Measurements from ENCODE around the gene NBPF9. TPM values are rescaled to one million over a fixed set of nuclear protein-coding genes. Genes with fewer than 3 reads are reported as not detected.
"Not testable (repeated sequence)": the region's sequence is repeated elsewhere in the genome, so short reads cannot be mapped to it uniquely, and the experiment has no call there.

Gene NBPF9
- total RNA-seq, 1 experiment from 2014 or later, result 18.4 TPM

DNA sequence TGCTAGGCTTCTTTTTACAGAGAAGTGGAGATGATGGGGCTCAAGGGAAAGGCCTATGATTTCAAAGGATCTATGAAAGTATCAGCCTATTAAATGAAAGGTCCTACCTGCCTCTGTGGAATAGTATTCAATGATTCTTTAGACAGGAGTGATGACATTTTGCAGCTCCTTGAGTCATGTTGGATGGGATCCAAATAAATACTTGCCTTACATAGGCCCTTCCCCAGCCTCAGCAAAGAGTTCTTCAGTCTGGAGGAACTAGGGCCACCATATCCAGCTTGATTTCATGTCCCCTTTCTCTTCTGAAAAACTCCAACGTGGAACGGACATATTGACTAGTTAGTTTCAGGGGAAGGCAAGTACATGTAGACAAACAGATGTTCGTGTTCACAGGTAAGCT is 87.8 kb downstream of the NBPF9 start:
- BruUV-seq (replicated peaks); H3K36me3 ChIP-seq (ENCODE audit: low read depth); DNase-seq; POLR2A ChIA-PET (ENCODE audit: unreplicated experiment); H3K4me3 ChIP-seq; H3K27me3 ChIP-seq (ENCODE audit: insufficient read depth, low read depth); H2AFZ ChIP-seq; H3K9me2 ChIP-seq (ENCODE audit: insufficient read depth); H3K4me1 ChIP-seq (replicated peaks; ENCODE audit: insufficient read depth); H3F3A ChIP-seq (ENCODE audit: insufficient read depth, low read depth); H3K4me2 ChIP-seq; H3K27ac ChIP-seq; CTCF ChIA-PET; intact Hi-C loops (cut with micrococcal nuclease; ENCODE audit: unreplicated experiment); H3K79me2 ChIP-seq (ENCODE audit: low read depth); H3K9me3 ChIP-seq (ENCODE audit: insufficient read depth, low read depth); H4K20me1 ChIP-seq (ENCODE audit: insufficient read depth): not testable (repeated sequence)

DNA sequence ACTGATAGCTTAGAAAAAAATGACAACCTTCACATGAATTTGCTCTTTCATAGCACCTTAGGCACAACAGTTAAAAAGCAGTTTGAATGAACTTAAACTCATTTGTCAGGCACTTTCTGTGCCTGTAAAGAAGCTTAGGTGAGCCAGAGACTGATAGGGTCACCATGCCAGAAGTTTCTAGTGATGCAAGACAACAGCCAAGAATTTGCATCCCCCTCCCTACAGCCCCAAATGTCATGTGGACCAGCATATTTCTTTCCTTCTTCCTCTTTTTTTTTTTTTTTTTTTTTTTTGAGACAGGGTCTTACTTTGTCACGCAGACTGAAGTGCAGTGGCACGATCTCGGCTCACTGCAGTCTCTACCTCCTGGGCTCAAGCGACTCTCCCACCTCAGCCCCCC is 89.8 kb downstream of the NBPF9 start:
- H3K27me3 ChIP-seq (ENCODE audit: insufficient read depth, low read depth); H3K36me3 ChIP-seq (ENCODE audit: low read depth); H3K4me1 ChIP-seq (replicated peaks; ENCODE audit: insufficient read depth); POLR2A ChIA-PET (ENCODE audit: unreplicated experiment); H3K9me3 ChIP-seq (ENCODE audit: insufficient read depth, low read depth); H3F3A ChIP-seq (ENCODE audit: insufficient read depth, low read depth); H2AFZ ChIP-seq; intact Hi-C loops (cut with micrococcal nuclease; ENCODE audit: unreplicated experiment); H3K79me2 ChIP-seq (ENCODE audit: low read depth); CTCF ChIA-PET; BruUV-seq (replicated peaks); H3K27ac ChIP-seq; H3K9me2 ChIP-seq (ENCODE audit: insufficient read depth); H4K20me1 ChIP-seq (ENCODE audit: insufficient read depth); H3K4me2 ChIP-seq; H3K4me3 ChIP-seq; DNase-seq: not testable (repeated sequence)

DNA sequence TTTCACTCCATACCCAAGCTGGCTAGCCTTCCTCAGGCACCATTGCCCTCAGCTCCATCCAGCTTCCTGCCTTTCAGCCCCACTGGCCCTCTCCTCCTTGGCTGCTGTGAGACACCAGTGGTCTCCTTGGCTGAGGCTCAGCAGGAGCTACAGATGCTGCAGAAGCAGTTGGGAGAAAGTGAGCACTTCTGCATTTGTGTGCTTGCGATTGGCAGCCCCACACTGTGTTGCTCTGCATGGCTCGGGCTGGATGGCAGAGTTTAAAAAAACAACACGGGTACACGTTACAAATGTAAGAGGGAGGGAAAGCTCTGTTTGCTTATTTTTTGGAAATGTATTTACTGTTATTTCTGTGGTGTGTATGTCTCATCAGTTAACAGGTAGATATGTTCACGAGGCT is 90.8 kb downstream of the NBPF9 start:
- H3K79me2 ChIP-seq (ENCODE audit: low read depth); H3K4me2 ChIP-seq; BruUV-seq (replicated peaks); H3K4me1 ChIP-seq (replicated peaks; ENCODE audit: insufficient read depth); H3K9me2 ChIP-seq (ENCODE audit: insufficient read depth); H2AFZ ChIP-seq; H3K4me3 ChIP-seq; CTCF ChIA-PET; H3K27ac ChIP-seq; H3K9me3 ChIP-seq (ENCODE audit: insufficient read depth, low read depth); H4K20me1 ChIP-seq (ENCODE audit: insufficient read depth); H3K36me3 ChIP-seq (ENCODE audit: low read depth); H3F3A ChIP-seq (ENCODE audit: insufficient read depth, low read depth); intact Hi-C loops (cut with micrococcal nuclease; ENCODE audit: unreplicated experiment); POLR2A ChIA-PET (ENCODE audit: unreplicated experiment); DNase-seq; H3K27me3 ChIP-seq (ENCODE audit: insufficient read depth, low read depth): not testable (repeated sequence)

DNA sequence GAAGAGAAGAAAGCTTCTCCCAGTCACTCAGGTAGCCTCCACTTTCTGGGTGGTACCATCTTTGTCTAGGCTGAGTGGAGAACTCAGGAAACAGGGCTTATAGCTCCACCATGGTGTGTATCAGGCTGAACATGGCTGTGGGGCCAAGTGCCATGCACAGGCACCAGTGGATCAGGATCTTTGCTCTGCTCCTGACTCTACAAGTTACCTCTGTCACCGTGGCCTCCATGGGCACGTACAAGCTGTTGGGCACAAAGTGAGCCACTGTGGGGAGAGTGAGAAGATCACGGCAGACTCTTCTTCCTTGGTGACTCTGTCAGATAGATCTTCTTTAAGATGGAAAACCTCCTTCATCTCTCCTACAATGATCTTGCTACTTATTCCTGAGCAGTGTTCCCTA is 93.6 kb downstream of the NBPF9 start:
- H3F3A ChIP-seq (ENCODE audit: insufficient read depth, low read depth); CTCF ChIA-PET; H3K9me3 ChIP-seq (ENCODE audit: insufficient read depth, low read depth); H3K4me2 ChIP-seq; H3K79me2 ChIP-seq (ENCODE audit: low read depth); H4K20me1 ChIP-seq (ENCODE audit: insufficient read depth); POLR2A ChIA-PET (ENCODE audit: unreplicated experiment); H3K4me3 ChIP-seq; DNase-seq; H3K36me3 ChIP-seq (ENCODE audit: low read depth); H3K27ac ChIP-seq; BruUV-seq (replicated peaks); H2AFZ ChIP-seq; H3K4me1 ChIP-seq (replicated peaks; ENCODE audit: insufficient read depth); intact Hi-C loops (cut with micrococcal nuclease; ENCODE audit: unreplicated experiment); H3K27me3 ChIP-seq (ENCODE audit: insufficient read depth, low read depth); H3K9me2 ChIP-seq (ENCODE audit: insufficient read depth): not testable (repeated sequence)

DNA sequence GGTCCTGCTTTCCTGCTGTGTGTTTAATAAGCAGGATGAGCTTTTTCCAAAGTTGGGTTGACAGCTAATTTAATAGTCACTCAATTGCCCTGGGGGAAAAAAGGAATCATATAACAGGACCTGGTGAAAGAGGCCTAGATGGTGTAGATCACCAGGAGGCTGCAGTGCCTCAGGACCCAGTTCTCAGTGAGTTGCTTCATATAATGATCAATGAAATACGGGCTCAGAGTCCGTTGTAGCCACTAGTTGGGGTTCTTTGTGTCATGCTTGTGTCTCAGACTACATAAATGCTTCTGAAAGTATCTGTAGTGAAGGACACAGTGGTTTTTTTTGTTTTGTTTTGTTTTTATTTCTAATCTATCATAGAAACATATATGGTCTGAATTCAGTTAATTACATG is 94.6 kb downstream of the NBPF9 start:
- intact Hi-C loops (cut with micrococcal nuclease; ENCODE audit: unreplicated experiment); H3K27ac ChIP-seq; H3F3A ChIP-seq (ENCODE audit: insufficient read depth, low read depth); CTCF ChIA-PET; H3K4me3 ChIP-seq; H2AFZ ChIP-seq; H3K9me3 ChIP-seq (ENCODE audit: insufficient read depth, low read depth); H4K20me1 ChIP-seq (ENCODE audit: insufficient read depth); POLR2A ChIA-PET (ENCODE audit: unreplicated experiment); H3K27me3 ChIP-seq (ENCODE audit: insufficient read depth, low read depth); H3K4me2 ChIP-seq; BruUV-seq (replicated peaks); H3K36me3 ChIP-seq (ENCODE audit: low read depth); DNase-seq; H3K79me2 ChIP-seq (ENCODE audit: low read depth); H3K9me2 ChIP-seq (ENCODE audit: insufficient read depth); H3K4me1 ChIP-seq (replicated peaks; ENCODE audit: insufficient read depth): not testable (repeated sequence)

DNA sequence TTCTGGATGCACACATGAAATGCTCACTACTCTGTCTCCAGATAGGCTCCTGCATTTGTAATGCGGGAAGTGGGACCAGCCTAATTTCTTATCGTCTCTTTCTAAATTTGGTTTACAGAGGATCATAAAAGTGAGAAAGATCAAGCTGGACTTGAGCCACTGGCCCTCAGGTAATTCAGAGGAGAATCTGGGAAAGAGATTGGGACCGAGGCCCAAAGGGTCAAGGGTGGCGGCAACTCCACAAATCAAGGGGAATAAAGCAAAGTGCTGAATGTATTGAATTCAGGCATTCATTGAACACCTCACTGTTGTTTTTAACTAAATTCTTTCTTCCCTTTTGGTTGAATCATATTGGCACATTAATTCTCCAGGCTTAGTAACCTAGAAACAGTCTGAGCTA is 95.0 kb downstream of the NBPF9 start:
- intact Hi-C loops (cut with micrococcal nuclease; ENCODE audit: unreplicated experiment), result not testable (repeated sequence)

More for the DNA sequence above, 95.0 kb downstream of the NBPF9 start:
- CTCF ChIA-PET; H3K36me3 ChIP-seq (ENCODE audit: low read depth); H3K27ac ChIP-seq; H3K9me3 ChIP-seq (ENCODE audit: insufficient read depth, low read depth); H4K20me1 ChIP-seq (ENCODE audit: insufficient read depth); BruUV-seq (replicated peaks); H3K4me1 ChIP-seq (replicated peaks; ENCODE audit: insufficient read depth); H2AFZ ChIP-seq; H3K27me3 ChIP-seq (ENCODE audit: insufficient read depth, low read depth); H3K79me2 ChIP-seq (ENCODE audit: low read depth); H3K9me2 ChIP-seq (ENCODE audit: insufficient read depth); H3K4me2 ChIP-seq; H3K4me3 ChIP-seq; POLR2A ChIA-PET (ENCODE audit: unreplicated experiment); DNase-seq; H3F3A ChIP-seq (ENCODE audit: insufficient read depth, low read depth): not testable (repeated sequence)
